ENCODE data around the gene SLC25A19.

GRCh38 chr17:75318615-75319222, 29.5 kb upstream of the SLC25A19 start:
- TF ChIP-seq CTCF (IDR thresholded peaks at IDR 0.05), result no peak
- no peak for TF ChIP-seq POLR2A (IDR thresholded peaks at IDR 0.05)
- TF ChIP-seq EP300 (IDR thresholded peaks at IDR 0.05), result no peak
